ENCODE results near the gene PFDN4.

DNA sequence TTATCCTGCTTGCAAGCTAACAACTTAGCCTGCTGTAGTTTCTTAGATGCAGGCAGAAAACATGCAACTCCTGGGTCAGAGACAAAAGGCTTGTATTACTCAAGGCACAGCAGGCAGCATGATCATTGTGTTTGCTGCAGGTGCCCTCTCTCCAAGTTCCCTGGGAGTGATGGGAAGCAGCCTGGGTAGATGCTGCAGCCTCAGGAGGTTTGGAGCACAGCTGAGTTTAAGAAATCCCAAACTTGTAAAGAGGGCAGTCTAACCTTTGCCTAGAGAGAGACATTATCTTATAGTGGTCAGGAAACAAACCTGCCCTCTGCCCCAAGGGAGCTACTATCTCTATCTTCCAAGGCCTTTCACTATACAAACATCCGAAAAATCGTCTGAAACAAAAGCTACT, 61.1 kb downstream of the PFDN4 start:
- TF ChIP-seq, protein P1, sequence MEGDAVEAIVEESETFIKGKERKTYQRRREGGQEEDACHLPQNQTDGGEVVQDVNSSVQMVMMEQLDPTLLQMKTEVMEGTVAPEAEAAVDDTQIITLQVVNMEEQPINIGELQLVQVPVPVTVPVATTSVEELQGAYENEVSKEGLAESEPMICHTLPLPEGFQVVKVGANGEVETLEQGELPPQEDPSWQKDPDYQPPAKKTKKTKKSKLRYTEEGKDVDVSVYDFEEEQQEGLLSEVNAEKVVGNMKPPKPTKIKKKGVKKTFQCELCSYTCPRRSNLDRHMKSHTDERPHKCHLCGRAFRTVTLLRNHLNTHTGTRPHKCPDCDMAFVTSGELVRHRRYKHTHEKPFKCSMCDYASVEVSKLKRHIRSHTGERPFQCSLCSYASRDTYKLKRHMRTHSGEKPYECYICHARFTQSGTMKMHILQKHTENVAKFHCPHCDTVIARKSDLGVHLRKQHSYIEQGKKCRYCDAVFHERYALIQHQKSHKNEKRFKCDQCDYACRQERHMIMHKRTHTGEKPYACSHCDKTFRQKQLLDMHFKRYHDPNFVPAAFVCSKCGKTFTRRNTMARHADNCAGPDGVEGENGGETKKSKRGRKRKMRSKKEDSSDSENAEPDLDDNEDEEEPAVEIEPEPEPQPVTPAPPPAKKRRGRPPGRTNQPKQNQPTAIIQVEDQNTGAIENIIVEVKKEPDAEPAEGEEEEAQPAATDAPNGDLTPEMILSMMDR (IDR thresholded peaks at IDR 0.05) = no peak
- no peak for TF ChIP-seq POLR2AphosphoS5 (IDR thresholded peaks at IDR 0.05)
